GM13976 (cell line): Measurements from ENCODE around the gene GABRG3.

ENCODE experiments used
- DNase-seq: peaks from one replicate; pipeline ENCODE4 v3.0.0; 2012; ENCODE audit warnings: low spot score
- in situ Hi-C: fragments of 300-500 bp; cut with MboI; formaldehyde crosslinking; loops from one replicate; pipeline ENCODE4 v1.12.0; 2022; ENCODE audit warnings: low sequenced_read_pairs, mixed read lengths, inconsistent platforms; ENCODE audit not compliant: unreplicated experiment
- TF ChIP-seq, protein P1 (sequence below): IDR thresholded peaks from 2 replicates; pipeline ENCODE4 v1.5.1; 2012; ENCODE audit warnings: borderline replicate concordance, mild to moderate bottlenecking; ENCODE audit not compliant: insufficient read depth; ENCODE audit errors: extremely low read depth, missing control alignments, control extremely low read depth

Gene GABRG3

DNA sequence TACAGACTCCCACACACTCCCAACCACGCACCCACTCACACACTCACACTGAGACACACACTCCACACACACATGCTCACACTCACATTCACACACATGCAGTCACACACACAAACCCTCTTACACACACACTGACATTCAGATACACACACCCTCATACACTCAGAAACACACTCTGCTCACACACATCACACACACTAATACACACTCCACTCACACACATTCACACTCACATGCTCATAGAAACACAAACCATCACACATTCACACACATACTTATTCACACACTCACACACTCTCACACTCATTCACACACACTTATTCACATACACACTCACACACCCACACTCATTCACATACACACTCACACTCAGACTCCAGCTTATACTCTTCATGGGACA lies 618.8 kb downstream of the GABRG3 start:
- no peak for DNase-seq
- in situ Hi-C loops: no loop called here
- TF ChIP-seq, protein P1, sequence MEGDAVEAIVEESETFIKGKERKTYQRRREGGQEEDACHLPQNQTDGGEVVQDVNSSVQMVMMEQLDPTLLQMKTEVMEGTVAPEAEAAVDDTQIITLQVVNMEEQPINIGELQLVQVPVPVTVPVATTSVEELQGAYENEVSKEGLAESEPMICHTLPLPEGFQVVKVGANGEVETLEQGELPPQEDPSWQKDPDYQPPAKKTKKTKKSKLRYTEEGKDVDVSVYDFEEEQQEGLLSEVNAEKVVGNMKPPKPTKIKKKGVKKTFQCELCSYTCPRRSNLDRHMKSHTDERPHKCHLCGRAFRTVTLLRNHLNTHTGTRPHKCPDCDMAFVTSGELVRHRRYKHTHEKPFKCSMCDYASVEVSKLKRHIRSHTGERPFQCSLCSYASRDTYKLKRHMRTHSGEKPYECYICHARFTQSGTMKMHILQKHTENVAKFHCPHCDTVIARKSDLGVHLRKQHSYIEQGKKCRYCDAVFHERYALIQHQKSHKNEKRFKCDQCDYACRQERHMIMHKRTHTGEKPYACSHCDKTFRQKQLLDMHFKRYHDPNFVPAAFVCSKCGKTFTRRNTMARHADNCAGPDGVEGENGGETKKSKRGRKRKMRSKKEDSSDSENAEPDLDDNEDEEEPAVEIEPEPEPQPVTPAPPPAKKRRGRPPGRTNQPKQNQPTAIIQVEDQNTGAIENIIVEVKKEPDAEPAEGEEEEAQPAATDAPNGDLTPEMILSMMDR: no peak
